Fibroblast of gingiva (primary cell): ENCODE measurements around the gene PSPH.
"Not testable (repeated sequence)": the region's sequence is repeated elsewhere in the genome, so short reads cannot be mapped to it uniquely, and the experiment has no call there.

Source experiments
- DNase-seq: peaks from one replicate; pipeline ENCODE4 v3.0.0-alpha.2; 2011; ENCODE audit warnings: low read depth

Gene PSPH

DNA sequence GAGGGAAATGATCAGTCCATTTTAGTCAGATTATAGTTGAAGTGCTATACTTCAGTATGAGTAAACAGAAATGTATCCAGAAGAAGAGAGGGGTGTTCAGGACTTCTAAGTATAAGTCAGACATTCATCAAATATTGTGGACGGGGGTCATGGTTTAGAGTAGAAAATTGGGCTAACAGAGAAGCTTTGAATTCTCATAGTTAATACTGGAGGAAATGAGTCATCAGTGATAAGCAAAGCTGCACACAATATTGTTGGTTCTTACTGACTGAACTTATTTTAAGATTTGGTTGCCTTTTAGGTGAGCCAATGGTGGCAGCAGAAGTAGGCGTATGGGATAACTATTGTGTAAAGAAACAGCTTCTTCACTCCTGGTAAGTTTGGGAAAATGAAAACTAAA, 11.1 kb upstream of the PSPH start:
- no peak for DNase-seq

DNA sequence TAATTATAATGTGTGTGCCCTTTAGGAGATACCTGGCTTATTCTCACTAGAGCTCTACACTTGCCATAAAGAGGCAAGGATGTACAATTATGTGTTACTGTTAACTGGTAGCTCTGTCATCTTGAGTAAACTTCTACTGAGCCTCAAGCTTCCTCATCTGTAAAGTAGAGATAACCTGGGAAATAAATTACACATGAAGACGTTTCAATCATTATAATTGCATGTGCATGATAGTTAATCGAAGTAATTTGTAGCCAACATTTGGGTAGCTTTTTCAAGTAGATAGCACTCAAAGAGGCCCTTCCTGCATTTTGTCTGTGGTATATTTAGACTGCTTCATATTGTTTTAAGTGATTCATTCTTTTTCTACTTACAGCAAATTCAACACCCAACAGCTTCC, 2.7 kb upstream of the PSPH start:
- DNase-seq, result no peak

- DNase-seq, result no peak
These were observed 2.1 kb upstream of the PSPH start for GRCh38 chr7:56053379-56053778.

GRCh38 chr7:56051053-56051338, 248 bp downstream of the PSPH start:
- DNase-seq, result no peak

DNA sequence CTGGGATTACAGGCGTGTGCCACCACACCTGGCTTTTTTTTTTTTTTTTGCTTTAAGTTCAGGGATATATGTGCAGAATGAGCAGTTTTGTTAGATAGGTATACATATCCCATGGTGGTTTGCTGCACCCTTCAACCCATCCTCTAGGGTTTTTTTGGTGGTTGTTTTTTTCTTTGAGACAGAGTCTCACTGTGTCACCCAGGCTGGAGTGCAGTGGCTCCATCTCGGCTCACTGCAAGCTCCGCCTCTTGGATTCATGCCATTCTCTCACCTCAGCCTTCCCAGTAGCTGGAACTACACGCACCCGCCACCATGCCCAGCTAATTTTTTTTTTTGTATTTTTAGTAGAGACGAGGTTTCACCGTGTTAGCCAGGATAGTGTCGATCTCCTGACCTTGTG, 2.5 kb downstream of the PSPH start:
- not testable (repeated sequence) for DNase-seq

GRCh38 chr7:56048245-56048644, 3.0 kb downstream of the PSPH start:
- no peak for DNase-seq

- not testable (repeated sequence) for DNase-seq
These were observed 3.7 kb downstream of the PSPH start for GRCh38 chr7:56047446-56048116.

GRCh38 chr7:56046721-56047445, 4.4 kb downstream of the PSPH start:
- peak; percentile 81 for DNase-seq

- not testable (repeated sequence) for DNase-seq
These were observed 5.5 kb downstream of the PSPH start for GRCh38 chr7:56045758-56046157.

GRCh38 chr7:56040730-56041129, 10.5 kb downstream of the PSPH start:
- DNase-seq, result no peak

- peak; percentile 70 for DNase-seq
These were observed 17.4 kb downstream of the PSPH start for GRCh38 chr7:56033671-56034432.

DNA sequence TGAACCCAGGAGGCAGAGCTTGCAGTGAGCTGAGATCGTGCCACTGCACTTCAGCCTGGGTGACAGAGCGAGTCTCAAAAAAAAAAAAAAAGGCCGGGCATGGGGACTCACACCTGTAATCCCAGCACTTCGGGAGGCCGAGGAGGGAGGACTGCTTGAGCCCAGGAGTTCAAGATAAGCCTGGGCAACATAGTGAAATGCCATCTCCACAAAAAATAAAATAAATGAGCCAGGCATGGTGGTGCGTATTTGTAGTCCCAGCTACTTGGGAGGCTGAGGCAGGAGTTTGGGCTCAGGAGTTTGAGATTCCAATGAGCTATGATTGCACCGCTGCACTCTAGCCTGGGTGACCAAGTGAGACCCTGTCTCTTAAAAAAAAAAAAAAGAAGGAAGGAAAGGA, 18.7 kb downstream of the PSPH start:
- not testable (repeated sequence) for DNase-seq

GRCh38 chr7:56031556-56031955, 19.7 kb downstream of the PSPH start:
- DNase-seq, result not testable (repeated sequence)

GRCh38 chr7:56030340-56030739, 20.9 kb downstream of the PSPH start:
- DNase-seq, result no peak

DNA sequence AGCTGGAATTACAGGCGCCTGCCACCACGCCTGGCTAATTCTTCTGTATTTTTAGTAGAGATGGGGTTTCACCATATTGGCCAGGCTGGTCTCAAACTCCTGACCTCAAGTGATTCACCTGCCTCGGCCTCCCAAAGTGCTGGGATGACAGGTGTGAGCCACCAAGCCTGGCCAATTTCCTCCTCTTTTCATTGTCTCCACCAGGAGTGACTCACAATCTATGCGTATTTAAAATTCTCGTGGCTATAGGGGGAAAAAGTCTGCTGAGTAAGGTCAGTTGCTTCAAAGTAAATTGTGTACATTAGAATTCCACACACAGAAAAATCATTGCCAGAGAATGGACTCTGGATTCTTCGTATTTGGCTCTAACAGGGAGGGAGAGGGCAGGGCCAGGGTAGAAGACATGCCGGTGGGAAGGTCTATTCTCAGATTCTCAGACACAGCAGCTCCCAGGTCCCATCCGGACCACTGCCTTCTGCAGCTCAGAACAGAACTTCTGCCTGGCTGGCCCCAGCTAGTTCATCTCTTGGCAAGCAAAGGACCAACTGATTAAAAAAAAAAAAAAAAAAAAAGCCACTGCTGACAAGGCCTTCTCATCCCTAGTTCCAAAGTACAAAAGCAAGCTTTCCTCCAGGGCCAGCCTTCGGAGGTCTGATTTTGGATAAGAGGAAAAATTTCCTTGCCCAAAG, 22.2 kb downstream of the PSPH start:
- DNase-seq, result no peak

DNA sequence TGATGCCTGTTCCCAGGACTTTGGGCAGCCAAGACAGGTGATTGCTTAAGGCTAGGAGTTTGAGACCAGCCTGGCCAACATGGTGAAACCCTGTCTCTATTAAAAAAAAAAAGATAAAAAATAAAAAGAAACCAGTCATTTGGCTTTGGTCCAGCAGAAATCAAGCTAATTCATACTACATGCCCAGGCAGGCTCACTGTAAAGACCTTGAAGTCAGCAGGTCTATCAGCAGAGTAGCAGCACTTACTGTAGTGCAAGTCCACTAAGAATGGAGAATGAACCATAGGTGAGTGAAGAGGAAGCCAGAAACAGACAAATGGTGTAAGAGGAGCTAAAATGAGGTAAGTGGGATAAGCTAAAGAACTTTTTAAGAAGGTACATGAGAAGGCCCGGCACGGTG, 24.7 kb downstream of the PSPH start:
- DNase-seq, result no peak

DNA sequence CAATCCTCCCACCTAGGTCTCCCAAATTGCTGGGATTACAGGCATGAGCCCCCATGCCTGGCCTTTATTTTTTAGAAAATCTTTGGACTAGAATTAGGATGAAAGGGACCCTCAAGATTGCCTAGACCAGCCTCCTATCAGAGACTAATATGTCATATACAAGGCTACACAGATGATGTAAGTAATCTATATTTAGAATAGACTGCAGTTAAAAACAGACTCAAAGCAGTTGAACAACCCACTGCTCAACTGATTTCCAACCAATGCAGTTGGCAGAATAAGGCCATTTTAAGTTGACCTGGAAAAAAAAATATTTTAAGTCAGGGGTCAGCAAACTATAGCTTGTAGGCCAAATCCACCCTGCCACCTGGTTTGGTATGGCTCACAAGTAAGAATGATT, 27.7 kb downstream of the PSPH start:
- DNase-seq, result no peak

GRCh38 chr7:56019501-56019900, 31.7 kb downstream of the PSPH start:
- DNase-seq, result no peak

DNA sequence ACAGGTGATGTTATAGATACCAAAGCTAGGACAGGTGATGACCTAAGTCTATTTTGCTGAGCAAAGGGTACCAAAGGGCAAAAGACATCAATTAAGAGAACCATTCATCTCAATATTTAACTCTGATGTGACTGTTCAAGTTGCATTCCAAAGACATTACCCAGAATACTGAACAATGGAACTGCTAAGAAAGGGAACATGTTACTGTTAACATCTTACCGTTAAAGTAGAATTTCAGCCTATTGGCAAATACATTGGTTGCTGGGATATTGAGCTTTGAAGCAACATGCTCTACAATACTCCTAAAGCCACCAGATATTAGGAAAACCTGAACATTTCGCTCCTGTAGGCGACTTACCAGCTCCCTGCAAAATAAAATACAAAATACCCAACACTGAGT, 34.2 kb downstream of the PSPH start:
- DNase-seq, result not testable (repeated sequence)

DNA sequence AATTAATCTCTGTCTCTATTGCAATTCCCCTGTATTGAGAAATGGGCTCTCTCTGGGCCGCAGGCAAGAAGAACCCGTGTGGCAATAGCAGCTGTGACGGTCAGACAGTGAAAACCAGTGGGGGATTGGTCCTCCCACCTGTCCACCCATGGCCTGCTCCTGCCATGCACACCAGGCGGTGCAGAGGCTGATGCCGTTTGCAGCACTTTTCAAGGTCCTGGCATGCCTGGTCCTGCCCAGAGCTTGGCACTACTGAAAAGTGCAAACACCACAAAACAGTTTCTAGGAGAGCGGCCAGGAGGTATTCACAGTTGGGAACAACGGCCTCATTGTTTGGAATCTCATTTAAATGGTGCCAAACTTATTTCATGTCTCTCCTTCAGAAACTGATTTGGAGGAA, 41.5 kb downstream of the PSPH start:
- peak; percentile 49 for DNase-seq

DNA sequence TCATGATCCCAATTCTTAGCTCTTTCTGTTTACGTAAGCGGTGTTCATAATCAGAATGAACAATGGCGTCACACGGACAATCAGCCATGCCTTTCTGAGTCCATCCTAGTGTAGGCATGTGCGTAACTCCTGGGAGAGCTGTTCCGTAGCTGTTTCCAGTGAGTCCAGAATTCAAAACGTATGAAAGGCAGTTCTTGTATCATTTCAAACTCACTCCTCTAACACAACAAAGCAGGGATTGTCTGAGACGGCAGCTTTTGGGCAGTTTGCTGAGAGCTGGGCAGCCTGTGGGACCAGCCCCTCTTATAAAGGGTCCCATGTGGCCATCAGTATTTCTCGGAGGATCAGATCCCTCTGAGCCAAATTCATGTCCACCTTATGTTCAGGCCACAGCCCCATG, 43.4 kb downstream of the PSPH start:
- DNase-seq, result no peak

DNA sequence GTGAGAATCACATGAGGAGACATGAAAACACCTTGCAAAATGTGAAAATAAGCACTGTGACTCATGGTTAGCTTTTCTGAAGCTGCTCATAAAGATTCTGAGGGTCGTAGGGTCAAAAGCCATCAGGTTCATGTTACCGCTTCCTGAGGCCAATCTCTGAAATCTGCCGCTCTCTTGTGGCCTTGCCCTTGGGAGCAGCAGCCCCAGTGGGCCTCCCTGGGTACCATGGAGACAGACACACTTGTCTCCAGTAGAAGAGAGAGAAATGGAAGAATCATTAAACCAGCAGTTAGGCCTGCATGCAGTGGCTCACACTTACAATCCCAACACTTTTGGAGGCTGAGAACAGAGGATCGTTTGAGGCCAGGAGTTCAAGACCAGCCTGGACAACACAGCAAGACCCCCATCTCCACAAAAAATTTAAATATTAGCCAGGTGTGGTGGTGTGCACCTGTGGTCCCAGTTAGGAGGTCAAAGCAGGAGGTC, 44.0 kb downstream of the PSPH start:
- no peak for DNase-seq

DNA sequence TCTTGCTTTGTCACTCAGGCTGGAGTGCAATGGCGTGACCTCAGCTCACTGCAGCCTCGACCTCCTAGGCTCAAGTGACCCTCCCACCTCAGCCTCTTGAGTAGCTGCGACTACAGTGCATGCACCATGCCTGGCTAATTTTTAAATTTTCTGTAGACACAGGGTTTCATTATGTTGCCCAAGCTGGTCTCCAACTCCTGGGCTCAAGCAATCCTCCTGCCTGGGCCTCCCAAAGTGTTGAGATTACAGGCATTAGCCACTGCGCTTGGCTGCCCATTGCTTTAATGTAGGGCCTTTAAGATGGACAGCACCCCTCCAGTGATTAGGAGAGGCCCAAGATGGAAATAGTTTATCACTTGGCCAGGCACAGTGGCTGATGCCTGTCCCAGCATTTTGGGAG, 47.5 kb downstream of the PSPH start:
- no peak for DNase-seq
